ENCODE data around the gene PJVK.

GRCh38 chr2:178476477-178476876 lies 25.3 kb downstream of the PJVK start:
- TF ChIP-seq CTCF (IDR thresholded peaks at IDR 0.05) = no peak
- no peak for TF ChIP-seq TCF7L2 (IDR thresholded peaks at IDR 0.05; ENCODE audit: low read depth, low read length)
